Breast epithelium (tissue), 4 donors: Measurements from ENCODE around the gene BRD9. TPM values are rescaled to one million over a fixed set of nuclear protein-coding genes. Genes with fewer than 3 reads are reported as not detected.
A peak's percentile ranks its signal among the peaks of the same experiment; 100 is the strongest.

Experiments used
- DNase-seq, 2 donors: peaks; one replicate each; pipeline ENCODE4 v3.0.0-alpha.2; 2019; ENCODE audit warnings: low spot score in 2 of 2
- H3K27ac ChIP-seq, 2 donors: fragments of 200-600 bp; sonication (generic) in 1 of 2; one replicate each; pipeline ENCODE4 v1.5.1; 2016 to 2019; ENCODE audit warnings: mild to moderate bottlenecking in 1 of 2
- H3K27me3 ChIP-seq, 2 donors: fragments of 200-600 bp; sonication (generic) in 1 of 2; one replicate each; pipeline versions ENCODE4 v1.5.1 to v1.6.0; 2017 to 2019; ENCODE audit warnings: control low read depth in 1 of 2, mild to moderate bottlenecking in 1 of 2
- H3K36me3 ChIP-seq: fragments of 200-600 bp; one replicate; pipeline ENCODE4 v1.5.1; 2019
- H3K4me1 ChIP-seq, 2 donors: fragments of 200-600 bp; sonication (generic); one replicate each; pipeline ENCODE4 v1.5.1; 2016 to 2019; ENCODE audit warnings: control low read depth in 1 of 2
- H3K4me3 ChIP-seq, 3 donors: fragments of 200-600 bp; sonication (generic); 1 replicate in 2 of 3; 2 replicates in 1 of 3; pipeline ENCODE4 v1.5.1; 2016 to 2019; ENCODE audit warnings: mild to moderate bottlenecking in 3 of 3, moderate library complexity in 2 of 3
- H3K9me3 ChIP-seq, 2 donors: fragments of 200-600 bp; sonication (generic) in 1 of 2; one replicate each; pipeline ENCODE4 v1.5.1; 2016 to 2019; ENCODE audit warnings: control low read depth in 1 of 2
- CTCF ChIP-seq, 3 donors: fragments of 450-650 bp; IDR thresholded peaks; one replicate each; pipeline ENCODE4 v1.5.1; 2016 to 2017; ENCODE audit warnings: antibody characterized with exemption in 3 of 3, mild to moderate bottlenecking in 3 of 3, moderate library complexity in 3 of 3
- POLR2A ChIP-seq: fragments of 450-650 bp; IDR thresholded peaks from one replicate; pipeline ENCODE4 v1.6.1; 2016; ENCODE audit warnings: antibody characterized with exemption, mild to moderate bottlenecking, moderate library complexity
- POLR2AphosphoS5 ChIP-seq, 3 donors: sonication (generic); formaldehyde crosslinking; IDR thresholded peaks; one replicate each; pipeline ENCODE4 v1.6.1; 2017; ENCODE audit warnings: antibody characterized with exemption in 3 of 3
- intact Hi-C: fragments of 100-400 bp; cut with DNase I; formaldehyde crosslinking; loops from one replicate; pipeline ENCODE4 v1.15.1; 2023; ENCODE audit warnings: low total_unique reads
- total RNA-seq, 3 donors: library from RNA; depleted of rRNA; stranded (reverse); fragments of >200 nt; gene quantifications; one replicate each; pipeline ENCODE4 v1.1.0, GENCODE V29; 2016

BRD9 gene
- total RNA-seq, 3 donors from 2014 or later: 33.3 to 44.6 (median 36.1) TPM

- no peak overlapping the region for H3K4me3 ChIP-seq
- H3K36me3 ChIP-seq: no peaks in the 10 kb centered on the region
- peaks cover 5 to 14% of the 10 kb centered on the region in 2 donors for H3K4me1 ChIP-seq
- TF ChIP-seq POLR2A (no peak), CTCF (IDR thresholded peaks at IDR 0.05) (no peak)
- intact Hi-C loops: no loop called here
- no peak for DNase-seq
- no peaks in the 10 kb centered on the region for H3K27me3 ChIP-seq
- no peaks in the 10 kb centered on the region for H3K9me3 ChIP-seq
- no peak overlapping the region for H3K27ac ChIP-seq
Measured at GRCh38 chr5:893711-894110, 1.1 kb upstream of the BRD9 start.

GRCh38 chr5:893137-893506 lies 521 bp upstream of the BRD9 start:
- H3K36me3 ChIP-seq: no peaks in the 10 kb centered on the region
- DNase-seq: no peak
- intact Hi-C loops: no loop called here
- peak overlapping the region; percentile 70 to 97 (median 85) for H3K4me3 ChIP-seq
- TF ChIP-seq CTCF (IDR thresholded peaks at IDR 0.05) (no peak), POLR2AphosphoS5 (IDR thresholded peaks at IDR 0.05) (no peak), POLR2A (no peak)
- no peaks in the 10 kb centered on the region for H3K9me3 ChIP-seq
- peaks cover 5 to 14% of the 10 kb centered on the region in 2 donors for H3K4me1 ChIP-seq
- H3K27ac ChIP-seq: no peak overlapping the region
- no peaks in the 10 kb centered on the region for H3K27me3 ChIP-seq

GRCh38 chr5:891837-892393 lies 686 bp downstream of the BRD9 start:
- Histone ChIP-seq H3K27ac (peak overlapping the region; percentile 86 to 93), H3K9me3 (no peaks in the 10 kb centered on the region), H3K4me3 (peak overlapping the region; percentile 70 to 97 (median 85)), H3K27me3 (no peaks in the 10 kb centered on the region), H3K36me3 (no peaks in the 10 kb centered on the region), H3K4me1 (peaks cover 5 to 14% of the 10 kb centered on the region in 2 donors)
- DNase-seq: no peak
- intact Hi-C loops: no loop called here
- TF ChIP-seq POLR2AphosphoS5 (IDR thresholded peaks at IDR 0.05): no peak

- Histone ChIP-seq H3K4me1 (peaks cover 5 to 14% of the 10 kb centered on the region in 2 donors), H3K9me3 (no peaks in the 10 kb centered on the region), H3K27ac (peak overlapping the region in 1 of 2 donors; percentile 93), H3K36me3 (no peaks in the 10 kb centered on the region), H3K4me3 (peak overlapping the region; percentile 70 to 97 (median 85)), H3K27me3 (no peaks in the 10 kb centered on the region)
- TF ChIP-seq CTCF (IDR thresholded peaks at IDR 0.05) (no peak), POLR2A (no peak), POLR2AphosphoS5 (IDR thresholded peaks at IDR 0.05) (no peak)
- DNase-seq: no peak
- intact Hi-C loops: no loop called here
Measured at GRCh38 chr5:891117-891836, 1.3 kb downstream of the BRD9 start.

GRCh38 chr5:889075-889710 lies 3.4 kb downstream of the BRD9 start:
- H3K36me3 ChIP-seq: no peaks in the 10 kb centered on the region
- H3K4me1 ChIP-seq: peaks cover 5 to 14% of the 10 kb centered on the region in 2 donors
- H3K27ac ChIP-seq: no peak overlapping the region
- DNase-seq: no peak
- no peaks in the 10 kb centered on the region for H3K9me3 ChIP-seq
- intact Hi-C loops: no loop called here
- H3K4me3 ChIP-seq: no peak overlapping the region
- TF ChIP-seq CTCF (IDR thresholded peaks at IDR 0.05): no peak
- H3K27me3 ChIP-seq: no peaks in the 10 kb centered on the region
